Glomerular endothelial cell (primary cell): ENCODE measurements around the gene BRWD1. TPM values are rescaled to one million over a fixed set of nuclear protein-coding genes. Genes with fewer than 3 reads are reported as not detected.

Source experiments
- DNase-seq: peaks from one replicate; pipeline ENCODE4 v3.0.0-alpha.2; 2011; ENCODE audit warnings: low read depth, low spot score; ENCODE audit errors: extremely low read depth
- total RNA-seq: library from RNA; depleted of rRNA; stranded (reverse); fragments of >200 nt; gene quantifications from 2 replicates; pipeline ENCODE4 v1.2.3, GENCODE V29; 2015

Gene BRWD1
- 17.3 and 35.9 TPM in 2 replicates for total RNA-seq

DNA sequence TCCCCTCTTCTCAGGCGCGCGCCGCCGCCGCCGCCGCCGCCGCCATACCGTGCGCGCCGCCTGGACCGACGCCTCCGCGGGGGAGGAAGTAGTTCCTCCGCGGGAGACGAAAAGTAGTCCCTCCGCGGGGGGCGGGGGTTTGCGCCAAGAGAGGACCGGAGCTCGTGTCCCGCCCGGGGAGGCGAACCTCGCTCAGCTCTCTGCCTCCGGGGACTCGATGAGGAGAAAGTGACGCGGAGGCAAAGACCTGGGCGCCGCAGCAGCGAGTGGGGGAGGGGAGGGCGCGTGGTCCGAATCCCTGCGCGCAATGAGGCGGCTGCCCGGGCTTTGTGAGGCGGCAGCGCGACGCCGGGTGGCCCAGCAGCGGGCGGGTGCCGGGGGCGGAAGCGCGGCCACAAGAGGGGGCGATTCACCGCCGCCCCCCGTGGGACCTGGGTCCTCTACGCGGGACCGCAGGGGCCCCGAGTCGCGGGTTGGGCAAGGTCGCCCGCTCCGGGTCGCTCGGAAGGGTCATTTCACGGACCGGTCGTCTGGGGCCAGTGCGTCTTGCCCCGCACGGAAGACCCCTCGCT, at the start of gene BRWD1:
Gene BRWD1, minus strand, starts transcription at position 62 of the 572 bp plus-strand sequence. CDS start 141 bp downstream, outside the sequence.
- peak; percentile 10 for DNase-seq

DNA sequence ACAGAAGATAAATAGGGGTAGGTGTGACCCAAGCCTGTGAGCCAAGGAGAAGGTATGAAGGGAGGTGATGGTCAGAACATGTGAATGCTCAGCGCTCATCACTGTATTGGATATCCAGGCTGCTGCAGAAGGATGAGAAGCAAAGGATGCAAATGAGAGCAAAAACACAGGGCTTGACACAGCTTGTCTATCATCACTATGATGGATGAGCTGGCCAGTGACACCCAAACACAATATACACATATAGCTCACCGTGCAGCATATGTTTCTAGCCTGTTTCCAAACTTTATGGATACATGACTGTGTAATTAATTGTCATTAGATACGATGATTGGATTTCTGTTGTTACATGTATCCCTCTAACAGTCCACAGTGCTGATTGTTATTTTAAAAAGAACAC, 49.3 kb upstream of the BRWD1 start:
- no peak for DNase-seq

DNA sequence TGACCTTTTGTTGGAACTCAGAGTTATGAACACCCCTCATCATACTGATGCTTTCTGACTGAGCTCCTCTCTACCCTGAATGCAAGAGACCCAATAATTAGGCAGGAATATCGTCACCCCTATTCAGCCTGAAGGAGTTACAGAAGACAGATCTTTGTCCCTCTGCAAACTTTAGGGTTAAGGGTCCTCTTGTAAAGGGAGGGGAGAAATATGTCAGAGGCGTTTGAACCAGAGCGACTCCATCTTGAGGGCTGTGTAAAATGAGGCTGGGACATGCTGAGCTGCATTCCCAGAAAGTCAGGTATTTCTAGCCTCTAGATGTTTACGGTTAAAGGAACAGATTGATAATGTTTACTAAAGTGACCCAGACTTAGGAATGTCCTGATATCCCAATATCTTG, 46.0 kb upstream of the BRWD1 start:
- no peak for DNase-seq

DNA sequence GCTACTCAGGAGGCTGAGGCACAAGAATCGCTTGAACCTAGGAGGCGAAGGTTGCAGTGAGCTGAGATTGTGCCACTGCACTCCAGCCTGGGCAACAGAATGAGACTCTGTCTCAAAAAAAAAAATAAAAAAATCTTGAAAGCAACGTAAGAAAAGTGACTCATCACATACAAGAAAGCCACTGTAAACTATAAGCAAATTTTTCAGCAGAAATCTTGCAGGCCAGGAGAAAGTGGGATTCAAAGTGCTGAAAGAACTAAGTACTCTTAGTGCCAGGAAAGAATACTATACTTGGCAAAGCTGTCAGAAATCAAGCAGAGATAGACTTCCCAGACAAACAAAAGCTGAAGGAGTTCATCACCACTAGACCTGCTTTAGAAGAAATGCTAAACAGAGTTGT, 39.9 kb upstream of the BRWD1 start:
- no peak for DNase-seq

DNA sequence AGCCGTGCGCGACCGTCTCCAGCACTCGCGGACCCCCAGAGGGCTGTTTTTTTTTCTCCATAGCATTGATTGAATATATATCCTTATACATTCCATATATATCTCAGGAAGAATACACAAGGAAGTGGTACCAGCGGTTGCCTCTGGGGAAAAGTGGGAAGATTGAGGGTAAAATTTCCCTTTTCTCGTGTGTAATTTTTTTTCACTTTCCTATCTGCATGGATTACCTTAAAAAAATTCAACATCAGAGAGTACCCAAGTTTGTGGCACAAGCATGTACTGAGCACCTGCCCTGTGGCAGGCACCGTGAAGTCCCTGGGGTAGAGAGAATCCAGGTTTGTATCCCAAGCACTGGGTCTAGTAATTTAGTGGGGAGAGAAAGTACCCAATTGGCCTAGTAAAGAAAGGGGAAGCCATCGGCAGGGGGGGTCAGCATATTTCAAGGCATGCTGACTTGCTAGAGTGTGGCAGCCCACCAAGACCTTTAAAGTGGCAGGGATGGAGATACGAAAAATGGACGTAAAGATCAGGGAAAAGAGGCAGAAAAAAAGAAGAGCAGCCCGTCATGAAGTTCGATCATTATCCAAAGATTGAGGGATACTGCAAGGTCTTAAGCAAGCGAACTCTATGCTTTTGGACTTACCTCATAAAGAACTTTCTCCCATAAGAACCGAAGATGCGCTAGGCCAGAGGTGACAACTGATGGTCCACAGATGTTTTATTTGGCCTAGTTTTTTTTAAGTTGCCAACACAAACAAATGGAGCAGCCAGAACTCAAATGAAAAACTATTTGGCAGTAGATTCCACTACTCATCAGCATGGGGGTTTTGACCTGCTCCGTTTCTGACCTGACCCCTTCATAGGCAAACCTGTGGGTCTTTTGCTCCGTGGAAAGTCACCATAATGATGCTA, 36.9 kb upstream of the BRWD1 start:
- no peak for DNase-seq

DNA sequence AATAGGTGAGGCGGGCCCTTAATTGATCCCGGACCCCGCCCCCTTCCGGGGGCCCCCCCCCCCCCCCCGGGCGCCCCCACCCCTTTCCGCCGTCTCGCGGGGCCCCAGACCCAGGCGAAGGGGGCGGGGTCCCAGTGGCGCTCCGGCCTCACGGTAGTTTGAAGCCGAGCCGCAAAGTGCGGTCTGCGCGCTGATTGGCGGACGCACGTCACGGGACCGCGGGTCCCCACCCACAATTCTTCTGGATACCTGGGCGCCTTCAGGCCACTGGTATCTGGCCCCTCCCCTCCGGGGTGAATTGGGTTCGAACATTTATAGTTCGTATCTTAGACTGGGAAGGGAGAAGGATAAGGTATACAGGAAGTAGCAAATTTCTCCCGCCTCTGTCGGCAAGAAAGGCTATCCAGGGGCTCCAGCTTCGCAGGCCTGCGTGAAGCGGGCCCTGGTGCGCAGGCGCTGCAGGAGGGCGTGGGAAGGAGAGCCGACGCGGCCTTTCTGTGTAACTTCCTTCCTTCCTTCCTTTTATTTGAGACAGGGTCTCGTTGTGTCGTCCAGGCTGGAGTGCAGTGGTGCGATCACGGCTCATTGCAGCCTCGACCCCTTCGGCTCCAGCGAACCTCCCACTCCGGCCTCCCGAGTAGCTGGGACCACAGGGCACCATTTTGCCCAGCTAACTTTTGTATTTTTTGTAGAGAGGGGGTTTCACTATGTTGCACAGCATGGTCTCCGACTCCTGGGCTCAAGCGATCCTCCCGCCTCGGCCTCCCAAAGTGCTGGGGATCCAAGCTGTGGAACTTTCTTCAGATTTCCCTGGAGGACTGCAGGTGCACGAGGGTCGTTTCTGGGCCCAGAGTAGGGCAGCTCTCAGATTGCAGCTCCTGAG, 36.0 kb upstream of the BRWD1 start:
- DNase-seq, result peak; percentile 64

DNA sequence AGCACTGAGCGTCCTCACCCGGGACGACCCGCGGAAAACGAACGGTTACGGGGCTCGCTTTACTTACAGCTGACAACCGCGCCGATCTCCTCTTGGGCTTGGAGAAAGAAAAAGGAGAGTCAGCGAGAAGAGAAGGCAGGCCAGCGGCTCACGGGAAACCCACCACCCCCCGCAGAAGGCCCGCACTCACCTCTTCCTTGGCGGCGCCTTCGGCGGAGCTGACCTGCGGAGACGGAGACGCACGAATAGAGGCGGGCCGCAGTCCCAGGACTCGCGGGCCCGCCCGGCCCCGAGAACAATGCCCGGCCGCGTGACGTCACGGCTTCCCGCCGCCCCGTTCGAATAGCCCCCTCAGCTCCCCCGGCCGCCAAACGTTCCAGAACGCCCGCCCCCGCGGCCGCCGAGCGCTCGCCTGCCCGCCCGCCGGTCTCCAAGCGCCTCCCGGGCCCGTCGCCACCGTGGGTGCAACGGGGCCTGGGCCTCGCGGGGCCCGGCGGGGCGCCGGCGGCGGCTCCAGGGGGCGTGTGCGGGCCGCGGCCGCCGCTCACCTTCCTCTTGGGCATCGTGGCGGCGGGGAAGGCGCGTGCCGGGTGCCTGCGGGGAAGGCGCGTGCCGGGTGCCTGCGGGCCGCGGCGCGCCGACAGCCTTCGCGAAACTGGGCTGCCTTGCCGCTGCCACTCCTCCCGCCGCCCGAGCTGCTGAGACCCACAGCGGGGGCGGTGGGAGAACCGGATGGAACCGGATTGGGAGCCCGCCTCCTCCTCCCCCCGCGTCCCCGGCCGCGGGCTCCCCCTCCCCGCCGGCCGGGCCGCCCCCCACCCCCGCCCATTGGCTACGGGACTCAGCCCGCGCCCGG, 35.2 kb upstream of the BRWD1 start, which contains the start of gene HMGN1:
Gene HMGN1, minus strand, starts transcription at position 734 of the 856 bp plus-strand sequence. Its CDS starts 171 bp downstream, at position 563.
- no peak for DNase-seq

DNA sequence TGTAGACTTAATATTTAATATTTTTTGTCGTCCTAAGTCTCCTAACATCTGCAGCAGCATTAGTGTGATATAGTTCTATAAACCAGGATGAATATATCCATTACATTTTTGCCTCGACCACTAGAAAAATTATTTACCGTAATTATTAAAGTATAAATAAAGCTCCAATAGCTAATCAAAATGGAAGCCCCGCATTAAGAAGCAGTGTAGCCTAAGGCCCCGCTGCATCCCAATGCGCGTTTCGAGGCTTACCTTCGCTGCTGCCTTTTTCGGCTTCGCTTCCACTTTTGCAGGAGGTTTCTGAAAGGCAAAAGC, 34.6 kb upstream of the BRWD1 start:
- DNase-seq, result no peak

DNA sequence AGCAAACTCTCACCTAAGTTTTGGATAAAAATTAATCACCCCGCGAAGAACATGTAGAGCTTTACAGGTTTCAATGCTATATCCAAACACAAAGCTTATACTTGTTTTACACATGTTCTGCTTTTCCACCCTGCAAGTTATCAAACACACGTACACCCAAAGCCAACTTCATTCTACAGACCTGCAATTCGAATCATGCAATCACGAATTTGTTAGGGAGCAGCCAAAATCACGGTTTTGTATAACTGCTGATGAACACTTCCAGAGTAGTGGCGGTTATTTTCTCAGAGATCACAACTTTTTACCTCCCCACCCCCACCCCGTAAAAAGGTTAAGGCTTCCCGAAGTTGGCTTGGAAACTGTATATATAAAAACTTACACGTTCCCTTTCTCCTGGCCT, 34.1 kb upstream of the BRWD1 start:
- DNase-seq, result no peak

DNA sequence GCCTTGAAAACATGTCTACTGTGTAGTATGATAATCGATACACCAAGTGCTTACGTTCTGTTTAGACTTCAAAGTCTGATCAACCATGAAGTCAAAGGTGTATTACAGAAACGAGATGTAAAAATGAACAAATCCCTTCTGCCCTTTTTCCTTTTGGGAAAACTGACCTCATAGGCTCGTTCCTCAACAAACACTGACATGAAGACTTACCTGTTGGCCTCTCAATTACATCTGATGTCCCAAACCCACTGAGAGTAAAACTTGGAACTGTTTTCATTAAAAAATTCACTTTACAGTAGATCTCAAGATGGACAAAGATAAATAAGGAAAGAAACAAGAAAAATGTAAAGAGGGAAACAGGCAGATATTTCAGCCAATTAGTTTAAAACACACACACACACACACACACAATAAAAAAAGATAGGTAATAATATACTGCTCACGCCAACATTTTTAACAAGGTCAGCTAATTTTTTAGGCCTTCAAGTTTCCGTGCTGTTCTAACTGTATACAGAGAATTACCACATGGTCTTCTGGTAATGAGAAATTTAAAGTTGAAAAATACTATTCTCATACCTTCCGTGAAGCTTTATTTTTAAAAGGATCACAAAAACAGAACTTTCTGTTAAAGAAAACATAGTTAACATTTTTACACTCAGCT, 33.4 kb upstream of the BRWD1 start:
- no peak for DNase-seq

DNA sequence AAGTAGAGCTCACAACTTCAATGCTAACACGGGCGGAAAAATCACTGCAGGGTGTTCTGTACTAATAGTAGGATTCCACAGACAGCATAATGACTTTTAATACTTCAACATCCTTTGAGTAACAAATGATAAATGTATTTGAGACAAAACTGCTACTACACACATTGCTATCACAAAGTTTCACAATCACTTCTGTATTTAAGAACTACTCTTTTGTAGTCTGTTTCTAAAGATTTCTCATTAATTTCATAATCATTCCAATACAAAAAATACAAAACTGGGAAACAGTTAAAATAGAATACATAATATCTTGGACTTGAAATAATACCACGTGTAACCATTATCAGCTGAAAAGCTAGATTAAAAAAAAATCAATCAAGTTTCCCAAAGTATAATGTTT, 32.8 kb upstream of the BRWD1 start:
- DNase-seq, result no peak

DNA sequence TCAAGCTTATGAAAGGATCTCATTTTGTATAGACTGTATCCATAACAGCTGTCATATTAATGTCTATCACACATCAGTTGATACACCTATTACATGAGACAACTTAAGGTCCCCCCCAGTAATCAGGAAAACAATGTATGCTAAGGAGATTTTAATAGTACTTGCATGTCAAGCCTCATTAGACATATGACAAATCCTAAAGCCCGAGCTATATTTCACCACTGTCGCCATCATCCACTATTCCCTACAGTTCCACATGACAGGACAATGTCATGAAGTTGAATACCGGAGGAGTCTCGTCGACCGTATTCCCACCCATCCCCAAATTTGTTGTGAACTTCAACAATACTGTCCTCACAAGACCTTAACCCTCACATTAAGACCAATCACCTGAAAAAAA, 32.0 kb upstream of the BRWD1 start:
- no peak for DNase-seq

DNA sequence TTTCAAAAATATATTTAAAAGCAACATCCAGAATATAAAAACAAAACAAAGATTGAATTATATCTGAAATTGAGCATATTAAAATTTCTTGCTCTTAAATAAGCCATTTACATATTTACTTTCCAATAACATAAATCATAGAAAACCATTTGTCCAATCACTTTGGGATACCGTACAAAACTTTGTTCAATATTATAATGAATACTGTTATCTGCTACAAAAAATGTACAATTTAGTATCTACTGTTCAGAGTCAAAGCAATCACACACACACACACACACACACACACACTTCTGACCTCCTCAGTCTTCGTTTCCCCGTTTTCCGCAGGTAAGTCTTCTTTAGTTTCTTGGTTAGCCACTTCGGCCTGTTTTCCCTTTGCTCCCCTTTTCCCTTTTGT, 31.4 kb upstream of the BRWD1 start:
- DNase-seq, result no peak

DNA sequence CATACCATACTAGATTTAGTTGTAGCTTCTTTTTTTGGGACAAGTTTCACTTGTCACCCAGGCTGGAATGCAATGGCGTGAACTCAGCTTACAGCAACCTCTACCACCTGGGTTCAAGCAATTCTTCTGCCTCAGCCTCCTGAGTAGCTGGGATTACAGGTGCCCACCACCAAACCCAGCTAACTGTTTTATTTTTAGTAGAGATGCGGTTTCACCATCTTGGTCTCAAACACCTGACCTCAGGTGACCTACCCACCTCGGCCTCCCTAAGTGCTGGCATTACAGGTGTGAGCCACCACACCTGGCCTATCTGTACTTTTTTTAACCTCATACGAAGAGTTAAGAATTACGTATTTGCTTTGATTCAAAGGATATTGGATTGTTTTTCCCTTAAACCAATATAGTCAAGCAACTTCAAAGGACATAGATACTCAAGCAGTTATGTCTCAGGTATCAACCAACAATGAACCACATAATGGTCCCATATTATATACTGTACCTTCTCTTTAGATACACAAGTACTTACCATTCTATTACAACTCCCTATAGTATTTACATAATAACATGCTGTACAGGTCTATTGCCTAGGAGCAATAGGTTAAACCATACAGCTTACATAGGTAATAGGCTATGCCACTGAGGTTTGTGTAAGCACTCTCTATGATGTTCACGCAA, 28.0 kb upstream of the BRWD1 start:
- no peak for DNase-seq

DNA sequence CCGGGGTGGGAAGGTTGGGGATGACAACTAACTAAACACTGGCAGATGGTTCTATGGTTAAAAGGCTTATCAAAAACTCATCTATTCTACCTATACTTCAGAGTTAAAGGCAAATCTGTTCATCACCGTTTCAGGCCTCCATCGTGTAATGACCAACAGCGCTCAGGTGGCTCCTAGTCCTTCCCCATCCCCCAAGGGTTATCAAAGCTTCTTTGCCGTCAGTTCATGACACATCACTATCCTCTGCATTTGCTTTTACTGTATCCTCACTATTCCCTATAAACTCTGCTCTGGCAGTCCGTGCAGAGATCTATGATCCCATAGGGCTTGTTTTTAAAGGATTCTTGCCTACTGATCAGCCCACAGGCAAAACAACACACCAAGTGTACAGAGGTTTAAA, 27.3 kb upstream of the BRWD1 start:
- DNase-seq, result no peak

DNA sequence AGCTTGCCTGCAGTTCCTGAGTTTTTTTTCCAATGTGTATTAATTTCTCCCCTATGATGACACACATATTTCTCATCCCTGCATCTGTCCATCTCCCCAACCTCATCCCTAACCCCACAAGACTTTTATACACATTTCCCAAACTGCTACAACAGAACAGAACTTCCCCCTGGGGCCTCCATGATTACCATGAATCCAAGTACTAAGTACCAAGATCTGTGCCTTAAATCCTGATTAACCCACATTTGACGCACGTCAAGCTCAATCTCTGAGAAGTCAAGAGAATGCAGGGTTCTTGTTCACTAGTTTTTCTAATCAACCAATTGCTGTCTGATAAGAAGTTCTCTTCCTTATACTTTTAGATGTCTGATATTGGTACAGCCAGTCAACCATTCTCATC, 25.8 kb upstream of the BRWD1 start:
- DNase-seq, result no peak

DNA sequence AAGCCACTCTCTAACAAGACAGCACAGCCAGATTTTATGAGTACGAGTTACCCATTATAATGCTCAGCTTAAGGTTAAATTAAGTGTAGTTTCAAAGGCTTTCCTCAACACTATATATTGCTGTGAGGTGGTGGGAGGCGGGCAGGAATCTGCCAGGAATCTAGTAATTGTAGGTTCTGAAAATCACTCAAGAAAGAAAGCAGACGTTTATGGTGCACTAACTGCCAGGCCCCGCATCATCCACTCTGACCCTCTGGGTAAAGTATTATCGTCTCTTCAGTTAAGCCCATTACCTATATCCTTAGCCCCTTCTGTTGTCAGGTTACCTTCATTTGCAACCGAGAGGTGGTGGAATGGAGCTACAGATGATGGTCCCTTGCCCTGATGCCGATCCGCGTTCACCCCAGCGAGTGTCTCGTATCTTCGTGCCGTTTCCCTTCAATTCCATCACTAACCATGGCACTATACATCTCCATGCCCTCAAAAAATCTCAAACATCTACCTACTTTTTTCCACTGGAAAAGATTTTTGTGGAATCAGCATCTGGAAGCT, 23.1 kb upstream of the BRWD1 start:
- DNase-seq, result no peak

DNA sequence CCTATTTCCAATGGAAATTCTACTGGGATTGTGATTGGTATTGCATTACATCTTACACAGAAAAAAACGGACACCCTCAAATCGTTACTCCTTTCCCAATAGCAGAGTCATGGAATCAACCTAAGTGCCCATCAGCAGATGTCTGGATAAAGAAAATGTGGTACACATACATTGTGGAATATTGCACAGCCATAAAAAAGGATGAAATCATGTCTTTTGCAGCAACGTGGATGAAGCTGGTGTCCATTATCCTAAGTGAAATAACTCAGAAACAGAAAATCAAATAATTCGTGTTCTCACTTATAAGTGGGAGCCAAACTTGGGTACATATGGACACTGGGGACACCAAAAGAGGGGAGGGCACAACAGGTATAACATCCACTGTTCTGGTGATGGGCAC, 21.2 kb upstream of the BRWD1 start:
- no peak for DNase-seq

DNA sequence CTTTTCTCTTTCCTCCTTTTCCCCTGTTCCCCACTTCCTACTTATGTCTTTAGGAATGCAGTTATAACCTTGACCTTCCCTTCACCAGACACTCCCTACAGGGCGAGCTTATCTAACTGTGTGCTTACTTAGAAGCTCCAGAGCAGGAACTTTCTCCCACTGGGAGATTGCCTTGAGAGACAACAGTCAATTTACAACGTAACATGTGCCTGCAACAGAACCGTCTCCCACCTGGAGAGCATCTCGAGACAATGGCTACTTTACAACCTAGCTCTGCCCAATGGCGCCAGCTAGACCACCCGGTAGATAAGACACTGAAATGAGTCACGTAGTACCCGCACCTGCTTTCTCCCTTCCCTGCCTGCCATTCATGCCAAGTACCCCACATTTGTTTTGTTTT, 18.7 kb upstream of the BRWD1 start:
- no peak for DNase-seq
